ENCODE measurements around the gene TNS2. TPM values are rescaled to one million over a fixed set of nuclear protein-coding genes. Genes with fewer than 3 reads are reported as not detected.
A peak's percentile ranks its signal among the peaks of the same experiment; 100 is the strongest.
"Not testable (repeated sequence)": the region's sequence is repeated elsewhere in the genome, so short reads cannot be mapped to it uniquely, and the experiment has no call there.

TNS2 gene
- total RNA-seq, 4 donors from 2014 or later = 108 to 323 (median 182) TPM

GRCh38 chr12:53107122-53107521, 57.3 kb downstream of the TNS2 start:
- Histone ChIP-seq H3K9me3 (no peaks in the 10 kb centered on the region), H3K4me3 (no peak overlapping the region), H3K36me3 (peaks cover 0 to 10% of the 10 kb centered on the region in 2 donors), H3K4me1 (peaks cover 0 to 35% (median 5%) of the 10 kb centered on the region in 3 donors), H3K27ac (peak overlapping the region in 1 of 4 donors; percentile 51), H3K27me3 (no peaks in the 10 kb centered on the region)
- no peak for ATAC-seq
- TF ChIP-seq EP300 (IDR thresholded peaks at IDR 0.05) = no peak
- 51 to 67% methylated on average over 3 to 7 of the region's 7 CpGs for WGBS, 2 donors (ENCODE audit: low coverage in 1 of 2)

GRCh38 chr12:53112431-53112830, 62.6 kb downstream of the TNS2 start:
- H3K36me3 ChIP-seq, H3K9me3 ChIP-seq, H3K27me3 ChIP-seq, H3K4me3 ChIP-seq, ATAC-seq, H3K27ac ChIP-seq: not testable (repeated sequence)
- peaks cover 0 to 29% (median 3%) of the 10 kb centered on the region in 3 donors for H3K4me1 ChIP-seq
- 88% methylated on average over 5 to 6 of the region's 7 CpGs for whole genome bisulfite sequencing, 2 donors (ENCODE audit: low coverage in 1 of 2)

- WGBS, 2 donors (ENCODE audit: low coverage in 1 of 2) = 85 to 88% methylated on average over 3 to 9 of the region's 12 CpGs
- Histone ChIP-seq H3K9me3 (no peaks in the 10 kb centered on the region), H3K4me3 (no peak overlapping the region), H3K36me3 (no peaks in the 10 kb centered on the region), H3K4me1 (peaks cover 0 to 21% (median 3%) of the 10 kb centered on the region in 3 donors), H3K27me3 (no peaks in the 10 kb centered on the region), H3K27ac (no peak overlapping the region)
- ATAC-seq = no peak
- no peak for TF ChIP-seq POLR2AphosphoS5 (IDR thresholded peaks at IDR 0.05)
These were observed 63.4 kb downstream of the TNS2 start for GRCh38 chr12:53113136-53113705.

GRCh38 chr12:53113951-53114350, 64.1 kb downstream of the TNS2 start:
- ATAC-seq = no peak
- H3K36me3 ChIP-seq = no peaks in the 10 kb centered on the region
- H3K27ac ChIP-seq = no peak overlapping the region
- H3K9me3 ChIP-seq = no peaks in the 10 kb centered on the region
- peaks cover 0 to 17% (median 3%) of the 10 kb centered on the region in 3 donors for H3K4me1 ChIP-seq
- H3K4me3 ChIP-seq = no peak overlapping the region
- TF ChIP-seq CTCF (IDR thresholded peaks at IDR 0.05) (no peak), EP300 (IDR thresholded peaks at IDR 0.05) (no peak), POLR2A (IDR thresholded peaks at IDR 0.05) (no peak), POLR2AphosphoS5 (IDR thresholded peaks at IDR 0.05) (no peak)
- H3K27me3 ChIP-seq = no peaks in the 10 kb centered on the region

Small RNAs within 50 kb of the gene (small RNA-seq; reads per million reads assigned to genes)
- 0 to 0.12 (median 0.04) reads per million in 4 donors for gene MIR6757

Other genes starting within 250 kb of the TNS2 start
- 100 to 1,000 TPM in 1 of 4 donors, 10 to 100 TPM in 1, 1 to 10 TPM in 2; 3.5 to 227 (median 10.8) TPM for gene KRT4, start 235.9 kb upstream of the TNS2 start, total RNA-seq
- gene KRT79, start 215.8 kb upstream of the TNS2 start, total RNA-seq = not detected
- gene KRT78, start 201.1 kb upstream of the TNS2 start, total RNA-seq = 1 to 10 TPM in 3 of 4 donors, under 1 TPM in 1; 0.27 to 9.5 (median 1.5) TPM
- 100 to 1,000 TPM in 3 of 4 donors, 10 to 100 TPM in 1; 72.0 to 565 (median 255) TPM for gene KRT8, start 145.0 kb upstream of the TNS2 start, total RNA-seq
- 10 to 100 TPM in 3 of 4 donors, 1 to 10 TPM in 1; 4.7 to 73.5 (median 24.3) TPM for gene KRT18, start 100.9 kb upstream of the TNS2 start, total RNA-seq
- gene EIF4B, start 43.6 kb upstream of the TNS2 start, total RNA-seq = 100 to 1,000 TPM; 521 to 701 (median 591) TPM
- 100 to 1,000 TPM in 2 of 4 donors, 10 to 100 TPM in 2; 79.1 to 137 (median 110) TPM for gene SPRYD3, start 29.3 kb downstream of the TNS2 start, total RNA-seq
- 1,000 to 10,000 TPM in 2 of 4 donors, 100 to 1,000 TPM in 2; 632 to 1,838 (median 914) TPM for gene IGFBP6, start 47.6 kb downstream of the TNS2 start, total RNA-seq
- gene SOAT2, start 53.4 kb downstream of the TNS2 start, total RNA-seq = under 1 TPM in 1 of 4 donors, not detected in 3; 0.31 TPM
- 10 to 100 TPM; 14.9 to 27.7 (median 17.4) TPM for gene ZNF740, start 130.7 kb downstream of the TNS2 start, total RNA-seq
- 10 to 100 TPM; 11.3 to 47.5 (median 24.1) TPM for gene CSAD, start 130.9 kb downstream of the TNS2 start, total RNA-seq
- 1 to 10 TPM in 2 of 4 donors, under 1 TPM in 2; 0.40 to 5.8 (median 2.6) TPM for gene ITGB7, start 157.2 kb downstream of the TNS2 start, total RNA-seq
- gene RARG, start 182.1 kb downstream of the TNS2 start, total RNA-seq = 10 to 100 TPM; 15.6 to 26.6 (median 22.9) TPM
- gene ESPL1, start 218.2 kb downstream of the TNS2 start, total RNA-seq = 1 to 10 TPM in 2 of 4 donors, under 1 TPM in 2; 0.13 to 2.3 (median 0.64) TPM
- 100 to 1,000 TPM; 390 to 782 (median 568) TPM for gene PFDN5, start 245.5 kb downstream of the TNS2 start, total RNA-seq
- 10 to 100 TPM; 40.9 to 49.2 (median 46.3) TPM for gene MYG1, start 249.6 kb downstream of the TNS2 start, total RNA-seq